Neural progenitor cell (in vitro differentiated cells): ENCODE results near the gene LTBP3.

Source experiments
- CTCF ChIP-seq: fragments of 200-600 bp; sonication (generic); IDR thresholded peaks from 2 replicates; pipeline ENCODE4 v1.5.1; 2017; ENCODE audit warnings: antibody characterized with exemption, mild to moderate bottlenecking
- EZH2 ChIP-seq: fragments of 200-600 bp; sonication (generic); IDR thresholded peaks from 2 replicates; pipeline ENCODE4 v1.6.1; 2017; ENCODE audit warnings: antibody characterized with exemption, mild to moderate bottlenecking, moderate library complexity

GRCh38 chr11:65545853-65546216, 12.3 kb downstream of the LTBP3 start:
- TF ChIP-seq CTCF (no peak), EZH2 (no peak)
